ENCODE measurements around the gene MAP3K10.
A peak's percentile ranks its signal among the peaks of the same experiment; 100 is the strongest.
"Not testable (repeated sequence)": the region's sequence is repeated elsewhere in the genome, so short reads cannot be mapped to it uniquely, and the experiment has no call there.

MAP3K10 gene

DNA sequence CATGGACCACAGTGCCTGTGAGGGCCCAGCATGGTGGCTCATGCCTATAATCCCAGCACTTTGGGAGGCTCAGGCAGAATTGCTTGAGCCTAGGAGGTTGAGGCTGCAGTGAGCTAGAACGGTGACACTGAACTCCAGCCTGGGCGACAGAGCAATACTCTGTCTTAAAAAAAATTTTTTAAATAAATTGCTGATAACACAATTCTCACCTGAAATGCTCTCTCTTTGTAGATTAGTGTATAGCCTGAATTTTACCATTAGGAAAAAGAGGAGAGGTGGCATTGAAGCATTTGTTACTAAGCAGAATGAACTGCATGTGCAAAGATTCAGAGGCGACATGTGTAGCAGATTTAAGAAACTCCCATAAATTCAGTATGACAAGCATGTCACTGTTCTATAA lies 29.1 kb upstream of the MAP3K10 start:
- TF ChIP-seq ZNF274 (IDR thresholded peaks at IDR 0.05; ENCODE audit: low read depth, low read length): no peak

GRCh38 chr19:40163541-40164129 lies 27.6 kb upstream of the MAP3K10 start:
- H3K4me3 ChIP-seq (ENCODE audit: low read length): no peak overlapping the region
- no peak for TF ChIP-seq ZNF274 (IDR thresholded peaks at IDR 0.05; ENCODE audit: low read depth, low read length)

More for the DNA sequence above, 29.1 kb upstream of the MAP3K10 start:
- H3K4me3 ChIP-seq (ENCODE audit: low read length): no peak overlapping the region

DNA sequence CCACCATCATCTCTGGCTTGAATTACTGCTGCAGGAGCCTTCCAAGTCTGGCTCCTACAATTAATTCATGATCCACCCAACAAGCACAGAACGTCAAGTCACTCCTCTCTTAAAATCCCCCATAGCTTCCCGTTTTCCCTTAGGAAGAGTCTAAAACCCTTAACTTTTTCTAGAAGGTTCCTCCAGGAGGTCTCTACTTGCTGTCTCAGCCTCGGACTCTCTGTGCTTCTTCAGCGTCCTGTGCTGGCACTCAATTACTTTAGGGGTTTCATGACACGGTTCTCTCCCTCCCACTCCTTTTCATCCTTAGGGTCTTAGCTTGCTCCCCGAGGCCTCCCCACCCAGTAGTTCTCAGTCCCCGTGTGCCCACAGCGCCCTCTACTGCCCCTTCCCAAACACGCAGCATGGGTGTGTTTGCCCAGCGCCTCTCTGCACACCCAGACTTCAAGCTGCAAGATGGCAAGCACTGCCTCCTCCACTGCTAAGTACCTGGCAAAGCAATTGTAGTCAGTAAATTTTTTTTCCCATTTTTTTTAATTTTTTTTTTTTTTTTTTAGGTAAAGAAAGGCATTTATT lies 25.8 kb upstream of the MAP3K10 start:
- no peak for TF ChIP-seq ZNF274 (IDR thresholded peaks at IDR 0.05; ENCODE audit: low read depth, low read length)
- H3K4me3 ChIP-seq (ENCODE audit: low read length): no peak overlapping the region

DNA sequence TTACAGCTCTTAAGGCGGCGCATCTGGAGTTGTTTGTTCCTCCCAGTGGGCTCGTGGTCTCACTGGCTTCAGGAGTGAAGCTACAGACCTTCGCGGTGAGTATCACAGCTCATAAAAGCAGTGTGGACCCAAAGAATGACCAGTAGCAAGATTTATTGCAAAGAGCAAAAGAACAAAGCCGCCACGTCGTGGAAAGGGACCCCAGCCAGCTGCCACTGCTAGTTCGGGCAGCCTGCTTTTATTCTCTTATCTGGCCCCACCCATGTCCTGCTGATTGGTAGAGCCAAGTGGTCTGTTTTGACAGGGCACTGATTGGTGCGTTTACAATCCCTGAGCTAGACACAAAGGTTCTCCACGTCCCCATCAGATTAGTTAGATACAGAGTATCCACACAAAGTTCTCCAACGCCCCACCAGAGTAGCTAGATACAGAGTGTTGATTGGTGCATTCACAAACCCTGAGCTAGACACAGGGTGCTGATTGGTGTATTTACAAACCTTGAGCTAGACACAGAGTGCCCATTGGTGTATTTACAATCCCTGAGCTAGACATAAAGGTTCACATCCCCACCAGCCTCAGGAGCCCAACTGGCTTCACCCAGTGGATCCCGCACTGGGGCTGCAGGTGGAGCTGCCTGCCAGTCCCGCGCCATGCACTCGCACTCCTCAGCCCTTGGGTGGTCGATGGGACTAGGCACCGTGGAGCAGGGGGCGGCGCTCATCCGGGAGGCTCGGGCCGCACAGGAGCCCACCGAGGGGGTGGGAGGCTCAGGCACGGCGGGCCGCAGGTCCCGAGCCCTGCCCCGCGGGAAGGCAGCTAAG lies 21.5 kb upstream of the MAP3K10 start:
- H3K4me3 ChIP-seq (ENCODE audit: low read length): not testable (repeated sequence)

DNA sequence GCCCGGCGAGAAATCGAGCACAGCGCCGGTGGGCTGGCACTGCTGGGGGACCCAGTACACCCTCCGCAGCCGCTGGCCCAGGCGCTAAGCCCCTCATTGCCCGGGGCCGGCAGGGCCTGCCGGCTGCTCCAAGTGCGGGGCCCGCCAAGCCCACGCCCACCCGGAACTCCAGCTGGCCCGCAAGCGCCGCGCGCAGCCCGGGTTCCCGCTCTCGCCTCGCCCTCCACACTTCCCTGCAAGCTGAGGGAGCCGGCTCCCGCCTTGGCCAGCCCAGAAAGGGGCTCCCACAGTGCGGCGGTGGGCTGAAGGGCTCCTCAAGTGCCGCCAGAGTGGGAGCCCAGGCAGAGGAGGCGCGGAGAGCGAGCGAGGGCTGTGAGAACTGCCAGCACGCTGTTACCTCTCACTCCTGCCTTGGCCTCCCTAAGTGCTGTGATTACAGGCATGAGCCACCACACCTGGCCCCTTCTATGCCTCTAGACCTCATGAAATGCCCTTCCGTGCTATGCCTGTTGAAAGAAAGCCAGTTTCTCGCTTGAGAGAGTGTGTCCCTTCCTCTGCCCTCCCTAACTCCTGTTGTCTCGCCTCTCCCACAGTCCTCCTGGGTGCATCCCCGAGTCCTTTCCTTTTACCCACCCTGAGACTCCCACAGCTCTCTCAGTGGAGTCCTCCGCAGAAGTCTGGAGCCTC lies 20.8 kb upstream of the MAP3K10 start:
- not testable (repeated sequence) for H3K4me3 ChIP-seq (ENCODE audit: low read length)

GRCh38 chr19:40171293-40171692 lies 19.9 kb upstream of the MAP3K10 start:
- not testable (repeated sequence) for H3K4me3 ChIP-seq (ENCODE audit: low read length)

GRCh38 chr19:40174092-40174491 lies 17.1 kb upstream of the MAP3K10 start:
- TF ChIP-seq ZNF274 (IDR thresholded peaks at IDR 0.05; ENCODE audit: low read depth, low read length): no peak
- H3K4me3 ChIP-seq (ENCODE audit: low read length): no peak overlapping the region

- TF ChIP-seq ZNF274 (IDR thresholded peaks at IDR 0.05; ENCODE audit: low read depth, low read length): no peak
- no peak overlapping the region for H3K4me3 ChIP-seq (ENCODE audit: low read length)
Observed at GRCh38 chr19:40175820-40176219, 15.4 kb upstream of the MAP3K10 start.

- no peak overlapping the region for H3K4me3 ChIP-seq (ENCODE audit: low read length)
- no peak for TF ChIP-seq ZNF274 (IDR thresholded peaks at IDR 0.05; ENCODE audit: low read depth, low read length)
Observed at GRCh38 chr19:40177286-40178070, 13.7 kb upstream of the MAP3K10 start.

DNA sequence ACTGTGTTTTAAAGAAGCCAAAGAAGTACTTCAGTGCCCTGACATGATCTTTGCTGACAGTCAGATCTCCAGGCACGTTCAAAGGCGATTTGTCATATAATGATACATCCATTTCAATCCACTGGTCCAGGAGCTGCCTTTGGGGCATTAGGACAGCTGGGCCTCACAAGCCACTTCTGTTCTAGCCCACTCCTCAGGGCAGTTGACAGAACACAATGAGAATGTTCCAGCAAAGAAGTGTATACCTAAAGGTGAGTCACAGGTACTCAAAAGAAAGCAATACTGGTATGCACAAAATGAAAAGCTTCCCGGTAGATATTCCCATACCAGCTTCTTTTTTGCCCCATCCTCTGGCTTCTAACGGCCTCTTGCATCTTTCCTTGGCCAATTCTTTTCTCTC lies 12.5 kb upstream of the MAP3K10 start:
- no peak for TF ChIP-seq ZNF274 (IDR thresholded peaks at IDR 0.05; ENCODE audit: low read depth, low read length)
- H3K4me3 ChIP-seq (ENCODE audit: low read length): no peak overlapping the region

GRCh38 chr19:40184273-40184672 lies 7.0 kb upstream of the MAP3K10 start:
- no peak overlapping the region for H3K4me3 ChIP-seq (ENCODE audit: low read length)
- TF ChIP-seq ZNF274 (IDR thresholded peaks at IDR 0.05; ENCODE audit: low read depth, low read length): no peak

- H3K4me3 ChIP-seq (ENCODE audit: low read length): peak overlapping the region; percentile 92
- no peak for TF ChIP-seq ZNF274 (IDR thresholded peaks at IDR 0.05; ENCODE audit: low read depth, low read length)
Observed at GRCh38 chr19:40191836-40192646, 815 bp downstream of the MAP3K10 start.

Data from GM08714 (cell line).